ENCODE measurements around the gene CST9. TPM values are rescaled to one million over a fixed set of nuclear protein-coding genes. Genes with fewer than 3 reads are reported as not detected.

The CST9 gene, protein sequence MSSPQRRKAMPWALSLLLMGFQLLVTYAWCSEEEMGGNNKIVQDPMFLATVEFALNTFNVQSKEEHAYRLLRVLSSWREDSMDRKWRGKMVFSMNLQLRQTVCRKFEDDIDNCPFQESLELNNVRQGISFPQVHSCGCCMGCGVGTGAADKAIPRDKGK
- 0.19 TPM in 1 of 2 replicates, not detected in the other for total RNA-seq (2021; fragmentation: NEBNext Ultra II Directional; extraction: Animal tissue kit (Norgen Biotek cat#: 25700))
- 0.05 and 0.08 TPM in 2 replicates for polyA plus RNA-seq (2011; rRNA removed)
- 0.09 TPM for polyA plus RNA-seq (2011; cell fraction: cytosol; rRNA removed)
- 0.13 TPM for polyA plus RNA-seq (2011; cell fraction: nucleus; rRNA removed)
- not detected in 4 replicates for polyA plus RNA-seq (2012, experiment 1 of 2)
- polyA plus RNA-seq (2012, experiment 2 of 2): not detected
- not detected for polyA plus RNA-seq (2013, experiment 1 of 2)
- not detected for polyA plus RNA-seq (2013, experiment 2 of 2)
- polyA minus RNA-seq (2011; rRNA and poly(A)+ RNA removed): 0.09 TPM in 1 of 2 replicates, not detected in the other
- polyA minus RNA-seq (2011; cell fraction: cytosol; rRNA and poly(A)+ RNA removed): not detected
- polyA minus RNA-seq (2011; cell fraction: nucleus; rRNA and poly(A)+ RNA removed): not detected
- long read RNA-seq, experiment 1: 0 reads
- long read RNA-seq, experiment 2: 0 reads

DNA sequence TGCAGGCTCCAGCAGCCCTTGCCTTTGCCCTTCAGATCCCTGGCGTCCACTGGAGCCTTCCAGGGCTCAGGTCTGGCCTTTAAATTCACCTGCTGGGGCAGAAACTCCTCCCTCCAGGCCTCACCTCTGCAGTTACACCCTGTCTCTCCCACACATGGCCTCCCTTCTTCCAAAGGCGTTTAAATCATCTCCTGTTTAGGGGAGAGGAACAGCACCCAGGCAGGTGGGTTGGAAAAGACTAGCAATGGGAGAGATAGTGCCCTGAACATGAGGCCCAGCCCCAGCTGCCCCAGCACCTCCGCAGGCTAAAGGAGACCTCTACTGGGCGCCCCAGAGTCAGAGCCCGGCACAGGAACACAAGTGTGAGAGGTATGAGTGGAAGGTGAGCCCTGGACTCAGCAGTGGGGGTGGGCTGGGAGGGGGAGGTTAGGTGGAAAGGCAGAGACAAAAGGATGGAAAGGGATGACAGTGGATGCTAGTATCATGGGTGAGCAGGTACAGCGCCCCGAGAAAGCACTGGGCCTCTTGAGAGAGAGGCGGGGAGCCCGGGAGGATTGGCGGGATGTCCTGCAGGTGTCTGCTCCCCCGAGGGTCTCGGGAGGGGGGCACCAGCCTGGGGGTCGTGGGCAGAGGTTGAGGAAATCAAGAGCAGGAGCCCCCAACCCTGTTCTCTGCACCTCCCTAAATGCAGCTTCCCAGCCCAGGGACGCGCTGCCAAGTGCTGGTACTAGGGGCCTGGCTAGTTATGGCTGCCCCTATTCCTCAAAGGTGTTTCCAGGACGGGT is at the start of gene CST9:
TSS of gene CST9 (minus strand) at position 51 of the 785 bp plus-strand sequence. CDS start 53 bp downstream, outside the sequence.
- peak within 1 kb of the TSS; percentile 78; the same call in 1 of the 2 replicates for H2AFZ ChIP-seq (ENCODE audit: low read length)
- no peak for FAIRE-seq

More for the DNA sequence above, at the start of gene CST9:
- CTCF ChIA-PET (ENCODE audit: partially characterized antibody): interaction anchor here (0.5 to 18.5 kb wide), 19 partner anchors 14 to 903 kb away, joined by 3 to 328 read pairs (median 3); partner anchors contain the start of genes CST11, CSTL1 and NAPB
- peak within 1 kb of the TSS; percentile 88; the same call in 1 of the 2 replicates for H2BK15ac ChIP-seq (ENCODE audit: low read length)
- no peak within 1 kb of the TSS for H3K56ac ChIP-seq (replicated peaks; ENCODE audit: insufficient read length, low read depth, low read length)
- no peak within 1 kb of the TSS for H3K4me2 ChIP-seq (ENCODE audit: insufficient read depth in 1 of 2, low read depth in 2 of 2, low read length in 2 of 2)
- peak within 1 kb of the TSS; percentile 80; the same call in 1 of the 2 replicates for H2BK5ac ChIP-seq (ENCODE audit: low read depth, low read length)
- peak within 1 kb of the TSS; percentile 96; the same call in 1 of the 2 replicates for H2BK12ac ChIP-seq (ENCODE audit: low read depth, low read length)
- no peak within 1 kb of the TSS for H3K4ac ChIP-seq (replicated peaks; ENCODE audit: insufficient read length, low read depth, low read length)
- peak within 1 kb of the TSS; percentile 63; the same call in 1 of the 2 replicates for H3K18ac ChIP-seq (ENCODE audit: extremely low read depth, low read length)
- peak within 1 kb of the TSS; percentile 75; the same call in 1 of the 2 replicates for H2BK20ac ChIP-seq (ENCODE audit: low read length)
- no peaks in the 10 kb centered on the region for H3K9me3 ChIP-seq (ENCODE audit: insufficient read depth in 2 of 2, low read depth in 1 of 2, low read length in 1 of 2)
- H3K79me2 ChIP-seq (ENCODE audit: control insufficient read depth in 1 of 2, insufficient read depth in 2 of 2, low read length in 2 of 2): no peaks in the 10 kb centered on the region
- H3K14ac ChIP-seq (ENCODE audit: insufficient read length): no peak within 1 kb of the TSS
- H2AK5ac ChIP-seq (ENCODE audit: low read depth, low read length): peak within 1 kb of the TSS; percentile 97; the same call in 1 of the 2 replicates
- H3K4me1 ChIP-seq (replicated peaks in 1 of 4; ENCODE audit: control insufficient read depth in 3 of 4, insufficient read depth in 4 of 4, low read length in 3 of 4): peaks cover 0 to 7% (median 2%) of the 10 kb centered on the region in 4 experiments; a peak in 3 of 7 replicates
- H3K27me3 ChIP-seq (replicated peaks in 1 of 4; ENCODE audit: control insufficient read depth in 3 of 4, extremely low read depth in 1 of 4, insufficient read depth in 3 of 4, low read length in 3 of 4): no peaks in the 10 kb centered on the region; a peak in 1 of 7 replicates
- no peak within 1 kb of the TSS for H3K9ac ChIP-seq (replicated peaks in 1 of 4; ENCODE audit: extremely low read depth in 1 of 4, low read depth in 3 of 4, low read length in 3 of 4)
- DNase-seq (ENCODE audit: low read depth in 1 of 2, low spot score in 2 of 2): no peak
- no peak for TF ChIP-seq CHD2 (IDR thresholded peaks at IDR 0.05; ENCODE audit: low read length)
- TF ChIP-seq CBX8 (IDR thresholded peaks at IDR 0.05; ENCODE audit: borderline replicate concordance, low read depth, low read length): no peak
- TF ChIP-seq CHD1 (IDR thresholded peaks at IDR 0.05; ENCODE audit: low read depth, low read length): no peak
- TF ChIP-seq RAD21 (IDR thresholded peaks at IDR 0.05 in 1 of 2, conservative IDR thresholded peaks at IDR 0.05 in 1 of 2; ENCODE audit: low read depth in 2 of 2, low read length in 2 of 2): peak in 1 of 2 experiments; percentile 30; a peak in 1 of 4 replicates
- no peak within 1 kb of the TSS for H3K23ac ChIP-seq (ENCODE audit: insufficient read length)
- H4K91ac ChIP-seq (replicated peaks; ENCODE audit: insufficient read length, low read length): no peak within 1 kb of the TSS
- H4K5ac ChIP-seq (ENCODE audit: insufficient read length, low read depth, low read length): no peak within 1 kb of the TSS
- POLR2A ChIA-PET (ENCODE audit: partially characterized antibody): interaction anchor here (0.9 kb wide), 1 partner anchor 21 kb away, joined by 4 read pairs; no protein-coding TSS in a partner anchor
- no peak within 1 kb of the TSS for H2BK120ac ChIP-seq (replicated peaks; ENCODE audit: low read depth, low read length)
- no peaks in the 10 kb centered on the region for H4K20me1 ChIP-seq (replicated peaks in 1 of 2; ENCODE audit: control insufficient read depth in 1 of 2, insufficient read depth in 2 of 2, low read length in 2 of 2)
- H3K36me3 ChIP-seq (ENCODE audit: control insufficient read depth in 2 of 4, insufficient read depth in 4 of 4, low read length in 3 of 4): no peaks in the 10 kb centered on the region
- no peak within 1 kb of the TSS for H3K4me3 ChIP-seq (ENCODE audit: extremely low read depth in 1 of 4, insufficient read depth in 2 of 4, low read depth in 3 of 4, low read length in 4 of 4)
- H3K23me2 ChIP-seq (ENCODE audit: low read depth, low read length): no peaks in the 10 kb centered on the region
- H4K8ac ChIP-seq (ENCODE audit: extremely low read depth, insufficient read depth, low read length): no peak within 1 kb of the TSS
- WGBS, 2 experiments (ENCODE audit: extremely low coverage in 1 of 2, insufficient coverage in 1 of 2, insufficient read length in 1 of 2, insufficient replicate concordance in 2 of 2, low coverage in 1 of 2, low lambda C conversion rate in 2 of 2, missing lambda C conversion rate in 1 of 2): 66% methylated on average over 11 of the region's 16 CpGs; no CpG with 5 or more reads in 1 of the 2 experiments
- H3K27ac ChIP-seq (ENCODE audit: low read depth, low read length): no peak within 1 kb of the TSS
- H3K79me1 ChIP-seq (ENCODE audit: low read depth, low read length): no peaks in the 10 kb centered on the region
